Karpas-422 (cell line): ENCODE measurements around the gene CRYBG2. TPM values are rescaled to one million over a fixed set of nuclear protein-coding genes. Genes with fewer than 3 reads are reported as not detected.

ENCODE experiments used
- DNase-seq: peaks from one replicate; pipeline ENCODE4 v3.0.0-alpha.2; 2015
- H2AFZ ChIP-seq: fragments of 200-600 bp; sonication (generic); 2 replicates; pipeline ENCODE4 v1.6.1; 2014; ENCODE audit warnings: antibody characterized with exemption, low read length, mixed read lengths
- H3K27ac ChIP-seq: fragments of 200-600 bp; sonication (generic); 2 replicates; pipeline ENCODE4 v1.5.1; 2014; ENCODE audit warnings: mild to moderate bottlenecking, low read length, moderate library complexity
- H3K27me3 ChIP-seq: fragments of 200-600 bp; sonication (generic); 2 replicates; pipeline ENCODE4 v1.6.1; 2014; ENCODE audit warnings: low read length, mixed read lengths
- H3K36me3 ChIP-seq: fragments of 200-600 bp; sonication (generic); 2 replicates; pipeline ENCODE4 v1.6.1; 2014; ENCODE audit warnings: low read length, mixed read lengths; ENCODE audit not compliant: insufficient read depth
- H3K4me1 ChIP-seq: fragments of 200-600 bp; sonication (generic); 2 replicates; pipeline ENCODE4 v1.6.1; 2014; ENCODE audit warnings: mild to moderate bottlenecking, low read length, mixed read lengths
- H3K4me2 ChIP-seq: fragments of 200-600 bp; sonication (generic); 2 replicates; pipeline ENCODE4 v1.6.1; 2014; ENCODE audit warnings: low read length, low read depth, mild to moderate bottlenecking; ENCODE audit not compliant: poor library complexity, severe bottlenecking
- H3K4me3 ChIP-seq: fragments of 200-600 bp; sonication (generic); 2 replicates; pipeline ENCODE4 v1.5.1; 2014; ENCODE audit warnings: mild to moderate bottlenecking, antibody characterized with exemption, low read length, mixed read lengths
- H3K79me2 ChIP-seq: fragments of 200-600 bp; sonication (generic); 2 replicates; pipeline ENCODE4 v1.6.1; 2014; ENCODE audit warnings: mild to moderate bottlenecking, low read length, mixed read lengths
- H3K9ac ChIP-seq: fragments of 200-600 bp; sonication (generic); 2 replicates; pipeline ENCODE4 v1.6.0; 2014; ENCODE audit warnings: low read length
- H3K9me2 ChIP-seq: fragments of 200-600 bp; sonication (generic), shearing (Covaris generic); replicated peaks from 2 replicates; pipeline ENCODE4 v1.6.0; 2014; ENCODE audit warnings: mild to moderate bottlenecking, low read length, moderate library complexity; ENCODE audit not compliant: insufficient read depth
- H3K9me3 ChIP-seq: fragments of 300-700, 200-600 bp; sonication (generic); 2 replicates; pipeline ENCODE4 v1.6.1; 2014; ENCODE audit warnings: low read length, mixed read lengths
- H4K20me1 ChIP-seq: fragments of 200-600 bp; sonication (generic); 2 replicates; pipeline ENCODE4 v1.6.1; 2014; ENCODE audit warnings: mild to moderate bottlenecking, antibody characterized with exemption, low read length, low read depth; ENCODE audit not compliant: insufficient read depth
- total RNA-seq: library from RNA; depleted of rRNA; stranded (reverse); fragments of >200 nt; shearing (Covaris generic); gene quantifications from 2 replicates; pipeline ENCODE4 v1.2.3, GENCODE V29; 2014; ENCODE audit warnings: low replicate concordance; rRNA removed

The CRYBG2 gene
- 1.3 TPM in 1 of 2 replicates, not detected in the other for total RNA-seq

GRCh38 chr1:26353976-26354820 lies at the start of gene CRYBG2:
Gene CRYBG2, minus strand, starts transcription at chr1:26354130. Its CDS starts 7,473 bp downstream, at chr1:26346657.
- H3K4me1 ChIP-seq, result peaks cover 5% of the 10 kb centered on the region
- no peaks in the 10 kb centered on the region for H3K9me3 ChIP-seq
- H3K79me2 ChIP-seq, result no peaks in the 10 kb centered on the region
- no peak within 1 kb of the TSS for H3K9ac ChIP-seq
- H3K27me3 ChIP-seq, result no peaks in the 10 kb centered on the region
- H4K20me1 ChIP-seq, result no peaks in the 10 kb centered on the region
- H3K4me2 ChIP-seq, result no peak within 1 kb of the TSS
- H2AFZ ChIP-seq, result no peak within 1 kb of the TSS
- H3K4me3 ChIP-seq, result no peak within 1 kb of the TSS
- H3K9me2 ChIP-seq, result no peaks in the 10 kb centered on the region
- no peaks in the 10 kb centered on the region for H3K36me3 ChIP-seq
- no peak for DNase-seq
- no peak within 1 kb of the TSS for H3K27ac ChIP-seq

DNA sequence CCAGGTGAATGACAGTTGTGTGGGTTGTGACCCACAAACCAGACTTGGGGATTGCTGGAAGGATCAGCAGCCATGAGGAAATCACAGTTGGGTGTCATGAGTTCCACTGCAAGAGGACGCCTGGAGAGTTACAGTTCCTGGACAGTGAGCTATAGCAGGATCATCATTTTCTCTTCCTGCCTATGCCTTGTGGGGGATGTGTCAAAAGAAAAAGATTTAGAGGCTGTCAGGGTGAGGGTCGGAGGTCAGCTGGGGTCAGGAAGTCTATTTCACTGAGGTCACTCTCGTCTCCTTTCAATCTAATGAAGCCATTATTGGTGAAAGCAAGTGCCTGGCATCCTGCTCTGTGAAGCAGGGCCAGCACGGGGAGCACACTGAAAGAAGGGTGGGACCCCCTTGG lies 49.7 kb upstream of the CRYBG2 start:
- Histone ChIP-seq H3K79me2 (no peaks in the 10 kb centered on the region), H3K27me3 (no peaks in the 10 kb centered on the region), H3K9ac (no peak overlapping the region), H3K27ac (no peak overlapping the region), H3K9me2 (no peaks in the 10 kb centered on the region), H3K36me3 (no peaks in the 10 kb centered on the region), H2AFZ (no peak overlapping the region), H3K4me1 (no peaks in the 10 kb centered on the region), H3K9me3 (no peaks in the 10 kb centered on the region), H3K4me2 (no peak overlapping the region), H4K20me1 (no peaks in the 10 kb centered on the region), H3K4me3 (no peak overlapping the region)
- DNase-seq, result no peak

- DNase-seq, result no peak
- Histone ChIP-seq H3K4me1 (no peaks in the 10 kb centered on the region), H3K9me2 (no peaks in the 10 kb centered on the region), H3K4me2 (no peak overlapping the region), H3K27me3 (no peaks in the 10 kb centered on the region), H3K36me3 (no peaks in the 10 kb centered on the region), H3K9me3 (no peaks in the 10 kb centered on the region), H3K4me3 (no peak overlapping the region), H3K79me2 (no peaks in the 10 kb centered on the region), H3K9ac (no peak overlapping the region), H2AFZ (no peak overlapping the region), H3K27ac (no peak overlapping the region), H4K20me1 (no peaks in the 10 kb centered on the region)
These were observed 48.0 kb upstream of the CRYBG2 start for GRCh38 chr1:26401891-26402290.

DNA sequence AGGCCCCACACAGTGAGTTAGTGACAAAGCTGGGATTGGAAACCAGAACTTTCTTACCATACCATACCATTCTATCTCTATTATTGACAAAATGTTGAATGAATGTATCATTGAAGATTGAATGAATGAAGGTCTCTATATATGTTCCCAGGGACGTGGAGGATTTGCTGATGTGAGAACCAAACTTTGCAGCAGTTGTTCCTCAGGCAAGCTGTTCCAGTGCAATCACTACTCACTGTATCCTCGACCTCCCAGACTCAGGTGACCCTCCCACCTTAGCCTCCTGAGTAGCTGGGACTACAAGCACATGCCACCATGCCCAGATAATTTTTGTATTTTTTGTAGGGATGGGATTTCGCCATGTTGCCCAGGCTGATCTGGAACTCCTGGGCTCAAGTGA lies 45.1 kb upstream of the CRYBG2 start:
- Histone ChIP-seq H2AFZ (no peak overlapping the region), H4K20me1 (no peaks in the 10 kb centered on the region), H3K9me3 (no peaks in the 10 kb centered on the region), H3K79me2 (no peaks in the 10 kb centered on the region), H3K4me2 (no peak overlapping the region), H3K9me2 (no peaks in the 10 kb centered on the region), H3K9ac (no peak overlapping the region), H3K36me3 (no peaks in the 10 kb centered on the region), H3K4me1 (no peaks in the 10 kb centered on the region), H3K4me3 (no peak overlapping the region), H3K27ac (no peak overlapping the region), H3K27me3 (no peaks in the 10 kb centered on the region)
- no peak for DNase-seq

- H3K27me3 ChIP-seq, result no peaks in the 10 kb centered on the region
- no peaks in the 10 kb centered on the region for H4K20me1 ChIP-seq
- no peaks in the 10 kb centered on the region for H3K4me1 ChIP-seq
- DNase-seq, result no peak
- no peak overlapping the region for H3K4me2 ChIP-seq
- no peaks in the 10 kb centered on the region for H3K9me3 ChIP-seq
- no peak overlapping the region for H2AFZ ChIP-seq
- H3K27ac ChIP-seq, result no peak overlapping the region
- H3K79me2 ChIP-seq, result no peaks in the 10 kb centered on the region
- no peaks in the 10 kb centered on the region for H3K36me3 ChIP-seq
- H3K4me3 ChIP-seq, result no peak overlapping the region
- H3K9me2 ChIP-seq, result no peaks in the 10 kb centered on the region
- H3K9ac ChIP-seq, result no peak overlapping the region
These were observed 41.8 kb upstream of the CRYBG2 start for GRCh38 chr1:26395754-26396153.

DNA sequence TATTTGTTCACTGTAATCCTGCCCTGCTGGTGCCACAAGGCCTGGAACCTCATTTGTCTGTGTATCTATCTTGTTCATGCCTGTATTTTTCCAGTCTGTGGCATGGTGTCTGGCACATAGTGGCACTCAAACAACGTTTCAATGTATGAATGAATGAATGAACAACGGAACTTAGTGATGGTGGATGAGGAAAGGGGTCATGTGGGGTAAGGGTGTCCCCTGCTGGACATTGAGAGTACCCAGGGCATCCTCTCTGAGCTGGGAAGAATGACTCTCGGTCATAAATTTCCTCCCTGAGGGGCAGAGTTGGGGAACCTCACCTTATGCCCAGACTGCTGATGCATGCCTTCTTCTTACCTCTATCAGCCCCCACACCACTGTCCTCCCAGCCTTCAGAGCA lies 37.5 kb upstream of the CRYBG2 start:
- peak; percentile 77 for DNase-seq
- Histone ChIP-seq H3K4me1 (no peaks in the 10 kb centered on the region), H3K4me2 (no peak overlapping the region), H3K79me2 (no peaks in the 10 kb centered on the region), H3K9ac (no peak overlapping the region), H4K20me1 (no peaks in the 10 kb centered on the region), H2AFZ (no peak overlapping the region), H3K27me3 (no peaks in the 10 kb centered on the region), H3K9me2 (no peaks in the 10 kb centered on the region), H3K9me3 (no peaks in the 10 kb centered on the region), H3K36me3 (no peaks in the 10 kb centered on the region), H3K27ac (no peak overlapping the region), H3K4me3 (no peak overlapping the region)

DNA sequence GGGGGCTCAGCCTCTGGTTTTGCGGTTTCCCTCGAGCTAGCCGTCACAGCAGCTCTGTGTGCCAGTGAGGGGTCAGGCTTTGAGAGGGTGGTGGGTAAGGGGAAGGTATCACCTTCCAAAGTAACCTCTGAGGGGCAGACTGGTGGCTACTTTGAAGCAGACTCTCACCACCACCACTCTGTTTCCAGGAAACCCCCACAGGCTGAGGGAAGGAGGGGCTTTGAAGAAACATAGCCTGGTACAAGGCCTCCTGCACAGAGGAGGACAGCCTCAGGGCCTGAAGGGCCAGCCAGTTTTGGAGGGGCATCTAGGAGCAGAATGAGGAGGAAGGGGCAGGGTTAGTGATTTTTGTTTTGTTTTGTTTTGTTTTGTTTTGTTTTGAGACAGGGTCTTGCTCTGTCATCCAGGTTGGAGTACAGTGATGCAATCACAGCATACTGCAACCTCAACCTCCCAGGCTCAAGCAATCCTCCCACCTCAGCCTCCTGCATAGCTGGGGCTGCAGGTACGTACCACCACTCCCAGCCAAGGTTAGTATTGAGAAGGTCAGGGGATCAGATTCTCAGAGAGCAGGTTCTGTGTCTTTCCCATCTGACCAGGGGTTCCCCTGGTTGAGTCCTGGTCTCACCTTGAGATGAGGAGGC lies 35.8 kb upstream of the CRYBG2 start:
- H3K79me2 ChIP-seq, result no peaks in the 10 kb centered on the region
- no peaks in the 10 kb centered on the region for H3K27me3 ChIP-seq
- H3K36me3 ChIP-seq, result no peaks in the 10 kb centered on the region
- H2AFZ ChIP-seq, result no peak overlapping the region
- no peak overlapping the region for H3K9ac ChIP-seq
- no peaks in the 10 kb centered on the region for H4K20me1 ChIP-seq
- no peak overlapping the region for H3K27ac ChIP-seq
- no peaks in the 10 kb centered on the region for H3K9me2 ChIP-seq
- H3K4me2 ChIP-seq, result no peak overlapping the region
- DNase-seq, result no peak
- no peak overlapping the region for H3K4me3 ChIP-seq
- H3K9me3 ChIP-seq, result no peaks in the 10 kb centered on the region
- no peaks in the 10 kb centered on the region for H3K4me1 ChIP-seq

DNA sequence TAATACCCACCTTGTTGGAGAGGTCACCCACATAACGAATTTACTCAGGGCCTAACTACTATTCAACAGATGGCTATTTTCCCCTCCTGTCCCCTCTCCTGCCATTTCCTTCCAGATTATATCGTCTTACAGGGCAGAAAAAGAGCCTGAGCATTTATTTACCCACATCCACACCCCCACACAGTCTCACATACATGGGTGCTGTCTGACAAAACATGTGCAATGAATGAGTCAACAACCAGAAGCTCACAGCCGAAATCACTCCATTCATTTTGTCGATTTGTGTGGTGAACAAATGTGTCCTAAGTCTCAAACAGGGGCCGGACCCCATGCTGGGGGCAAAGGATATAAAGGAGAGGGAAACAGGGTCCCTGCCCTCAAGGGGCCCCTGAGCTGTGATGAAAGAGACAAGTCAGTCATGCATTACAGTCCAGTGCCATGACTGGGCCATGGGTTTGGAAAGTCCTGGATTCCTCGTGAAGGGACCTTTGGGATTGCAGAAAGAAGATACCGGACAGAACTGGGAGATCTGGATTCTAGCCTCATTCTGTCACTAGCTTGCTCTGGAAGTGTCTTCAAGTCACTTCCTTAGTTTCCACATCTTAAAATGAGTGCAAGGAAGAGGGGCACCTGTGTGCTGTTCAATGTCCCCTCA lies 35.0 kb upstream of the CRYBG2 start:
- H3K4me2 ChIP-seq, result no peak overlapping the region
- no peaks in the 10 kb centered on the region for H3K36me3 ChIP-seq
- H3K27me3 ChIP-seq, result no peaks in the 10 kb centered on the region
- no peak overlapping the region for H3K9ac ChIP-seq
- no peaks in the 10 kb centered on the region for H3K79me2 ChIP-seq
- no peaks in the 10 kb centered on the region for H3K4me1 ChIP-seq
- H2AFZ ChIP-seq, result no peak overlapping the region
- H3K9me2 ChIP-seq, result no peaks in the 10 kb centered on the region
- DNase-seq, result no peak
- no peak overlapping the region for H3K27ac ChIP-seq
- H3K9me3 ChIP-seq, result no peaks in the 10 kb centered on the region
- H4K20me1 ChIP-seq, result no peaks in the 10 kb centered on the region
- H3K4me3 ChIP-seq, result no peak overlapping the region
